CD4-positive, alpha-beta T cell treated with Interleukin-21 for 1 hour (primary cell): ENCODE measurements around the gene LRRC4C.

Source experiments
- DNase-seq: peaks from one replicate; pipeline ENCODE4 v3.0.0-alpha.2; 2020

LRRC4C gene

DNA sequence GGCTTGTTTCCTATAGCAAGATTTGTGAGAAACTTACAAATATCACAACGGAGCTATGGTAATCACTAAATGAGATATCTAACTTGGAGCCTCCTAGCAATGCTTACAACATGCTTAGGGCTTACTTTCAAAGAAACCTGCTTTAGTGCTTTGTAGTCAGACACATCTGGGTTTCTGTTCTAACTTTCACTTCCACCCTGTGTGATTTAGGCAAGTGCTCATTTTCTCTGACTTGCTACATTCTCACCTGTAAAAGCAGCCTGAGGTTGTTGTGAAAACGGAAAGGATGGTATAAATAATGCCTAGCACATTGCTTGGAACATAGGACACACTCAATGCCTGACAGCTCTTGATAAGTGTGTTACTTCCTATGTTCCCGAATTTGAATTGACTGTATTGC is 45.6 kb downstream of the LRRC4C start:
- DNase-seq, result no peak

GRCh38 chr11:41405812-41406211 is 53.6 kb downstream of the LRRC4C start:
- no peak for DNase-seq

GRCh38 chr11:41404109-41404508 is 55.3 kb downstream of the LRRC4C start:
- DNase-seq, result no peak

- DNase-seq, result no peak
Measured at GRCh38 chr11:41403458-41403857, 56.0 kb downstream of the LRRC4C start.

GRCh38 chr11:41400819-41401382 is 58.6 kb downstream of the LRRC4C start:
- DNase-seq, result no peak

DNA sequence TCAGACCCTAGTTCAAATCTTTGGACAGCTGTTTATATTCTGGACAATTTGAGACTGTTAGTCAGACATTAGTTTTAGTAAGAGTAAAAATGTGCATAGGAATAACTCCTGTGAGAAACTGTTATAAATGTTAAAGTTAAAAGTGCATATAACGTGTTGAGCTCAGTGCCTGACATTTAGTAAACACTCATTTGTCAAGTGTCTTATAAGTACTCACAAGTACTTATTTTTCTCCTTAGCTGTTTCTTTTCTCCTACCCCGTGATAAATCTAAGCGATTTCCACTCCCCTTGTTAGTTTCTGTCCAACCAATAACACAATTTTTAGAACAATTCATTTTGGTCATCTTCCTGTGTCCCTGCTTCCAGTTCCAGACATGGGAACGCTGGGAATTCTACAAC is 59.3 kb downstream of the LRRC4C start:
- DNase-seq, result no peak

GRCh38 chr11:41399323-41399722 is 60.1 kb downstream of the LRRC4C start:
- no peak for DNase-seq

DNA sequence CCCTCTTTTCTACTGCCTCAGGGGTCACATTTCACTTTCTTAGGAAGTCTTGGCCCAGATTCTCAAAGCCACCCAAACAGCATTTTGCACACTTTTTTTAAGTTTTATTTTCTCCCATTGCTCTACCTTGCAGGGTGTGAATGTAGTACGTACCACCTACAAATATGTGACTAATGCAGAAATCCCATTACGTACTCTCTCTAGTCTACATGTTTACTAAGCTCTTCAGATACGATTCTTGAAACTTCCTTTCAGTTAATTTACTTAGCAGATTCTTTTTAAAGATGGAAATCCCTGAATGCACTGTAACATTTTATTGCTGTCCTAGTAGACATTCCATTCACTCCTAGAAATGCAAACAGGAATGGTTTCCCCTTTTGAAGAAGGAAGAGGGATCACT is 61.3 kb downstream of the LRRC4C start:
- DNase-seq, result no peak

DNA sequence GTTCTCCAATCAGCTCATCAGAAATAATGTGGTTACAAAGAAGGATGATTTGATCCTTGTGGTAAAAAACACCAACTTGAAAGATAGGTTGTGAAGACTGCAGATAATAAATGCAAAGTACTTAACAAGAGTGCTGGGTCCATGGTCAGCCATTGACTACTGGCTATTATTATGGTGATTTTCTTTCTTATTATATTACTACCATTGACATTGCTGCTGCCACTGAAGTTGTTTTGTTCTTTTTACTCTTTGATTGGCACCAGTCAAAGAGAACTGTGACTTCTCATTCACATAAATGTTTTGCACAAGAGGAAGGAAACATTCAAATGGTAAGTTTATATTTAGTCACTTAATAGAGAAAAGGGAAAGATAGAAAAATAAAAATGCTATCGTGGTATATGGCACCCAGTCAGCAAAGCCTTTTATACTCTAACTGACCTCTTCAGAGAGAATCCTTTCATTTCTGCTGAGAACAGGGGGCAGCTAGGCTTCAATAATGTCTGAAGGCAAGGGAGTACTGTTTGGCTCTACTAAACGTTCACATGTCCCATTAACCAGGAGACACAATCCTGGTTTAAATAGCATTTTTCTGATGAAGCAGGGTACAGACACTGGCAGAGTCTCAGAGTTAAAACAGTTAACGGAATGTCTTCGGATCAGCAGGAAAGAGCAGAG is 64.8 kb downstream of the LRRC4C start:
- DNase-seq, result no peak

GRCh38 chr11:41392596-41392995 is 66.9 kb downstream of the LRRC4C start:
- no peak for DNase-seq

GRCh38 chr11:41389623-41390130 is 69.8 kb downstream of the LRRC4C start:
- no peak for DNase-seq

DNA sequence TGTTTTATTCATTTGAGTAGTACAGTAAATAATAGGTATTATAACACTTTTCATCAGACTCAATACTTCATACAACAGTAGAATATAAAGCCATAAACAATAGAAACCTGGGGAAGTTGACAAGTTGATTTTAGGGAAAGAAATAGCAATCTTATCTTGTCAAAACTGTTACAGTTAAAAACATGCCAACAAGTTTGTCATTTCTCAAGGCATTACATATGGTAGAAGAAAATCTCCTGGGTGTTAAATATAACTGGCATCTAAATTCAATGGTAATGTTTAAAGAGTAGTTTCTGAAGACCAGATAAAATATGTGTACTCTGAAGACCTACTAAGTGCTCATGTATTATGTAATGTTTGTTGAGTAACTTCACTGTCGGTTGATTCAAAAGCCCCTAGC is 75.1 kb downstream of the LRRC4C start:
- DNase-seq, result no peak

DNA sequence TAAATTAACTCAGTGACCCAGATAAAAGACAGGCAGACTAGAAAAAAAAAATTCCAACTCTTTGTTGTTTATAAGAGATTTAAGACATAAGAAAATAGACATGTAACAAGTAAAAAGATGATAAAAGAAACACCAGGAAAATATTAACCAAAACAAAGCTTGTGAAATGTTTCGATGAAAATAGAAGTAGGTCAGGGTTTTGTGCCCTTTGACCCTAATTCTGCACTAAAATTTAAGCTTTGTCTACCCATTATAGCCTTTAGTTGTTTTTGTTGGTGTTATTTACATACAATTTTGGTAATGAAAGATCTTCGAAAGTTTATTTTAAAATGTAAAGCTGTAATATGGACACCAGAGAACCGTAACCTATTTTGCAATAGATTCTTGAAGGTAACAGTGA is 75.7 kb downstream of the LRRC4C start:
- DNase-seq, result no peak

- DNase-seq, result no peak
Measured at GRCh38 chr11:41382927-41383326, 76.5 kb downstream of the LRRC4C start.

- DNase-seq, result no peak
Measured at GRCh38 chr11:41379084-41379483, 80.4 kb downstream of the LRRC4C start.

DNA sequence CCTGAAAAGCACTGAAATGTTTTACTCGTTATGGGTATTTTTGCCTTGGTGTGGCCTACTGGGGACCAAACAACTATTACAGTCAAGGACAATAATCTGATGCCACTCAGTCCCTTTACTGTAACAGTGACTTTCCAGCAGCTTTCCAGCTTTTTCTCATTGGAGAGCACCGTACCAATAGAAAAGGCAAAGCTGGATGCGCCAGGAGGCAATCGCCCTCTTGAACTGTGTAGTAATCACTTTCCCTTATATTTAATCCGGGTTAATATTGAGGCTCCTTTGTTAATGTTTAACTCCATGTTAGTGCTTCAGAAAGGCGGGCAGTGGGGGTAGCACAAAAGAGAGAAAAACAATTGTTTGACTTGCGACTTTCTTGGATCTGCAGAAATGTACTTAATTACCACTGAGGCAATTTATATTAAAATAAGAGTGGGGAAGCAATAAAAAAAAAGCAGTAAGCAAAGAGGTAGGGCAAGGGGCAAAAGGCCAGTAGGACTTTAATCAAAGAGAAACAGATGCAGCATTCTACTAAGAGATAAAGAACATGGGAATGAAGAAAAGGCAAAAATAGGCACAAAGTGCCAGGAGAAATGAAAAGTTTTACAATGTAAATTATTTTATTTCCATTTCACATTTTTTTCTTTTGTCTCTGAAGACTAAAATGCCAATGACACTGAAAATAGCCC is 81.6 kb downstream of the LRRC4C start:
- DNase-seq, result no peak

- DNase-seq, result no peak
Measured at GRCh38 chr11:41351825-41352224, 107.6 kb downstream of the LRRC4C start.

DNA sequence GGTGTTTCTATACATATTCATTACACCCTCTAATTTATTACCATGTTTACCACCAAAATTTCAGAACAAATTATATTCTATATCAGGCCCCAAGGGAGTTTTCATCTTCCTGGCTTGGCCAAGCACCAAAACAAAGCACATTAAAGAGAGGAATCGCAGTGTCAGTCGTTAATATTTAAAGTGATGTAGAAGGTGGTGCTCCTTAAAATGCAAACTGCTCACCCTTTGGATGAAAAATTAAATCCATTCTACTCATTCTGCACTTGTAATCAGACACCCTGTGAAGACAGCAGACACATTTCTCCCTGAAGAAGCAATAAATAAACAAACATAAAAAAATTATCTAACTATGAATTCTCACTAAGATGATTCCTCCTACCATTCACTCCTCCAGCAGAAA is 113.4 kb downstream of the LRRC4C start:
- DNase-seq, result no peak

GRCh38 chr11:41334007-41334933 is 125.2 kb downstream of the LRRC4C start:
- DNase-seq, result no peak

GRCh38 chr11:41333357-41333756 is 126.1 kb downstream of the LRRC4C start:
- DNase-seq, result no peak

GRCh38 chr11:41328324-41328723 is 131.1 kb downstream of the LRRC4C start:
- no peak for DNase-seq

DNA sequence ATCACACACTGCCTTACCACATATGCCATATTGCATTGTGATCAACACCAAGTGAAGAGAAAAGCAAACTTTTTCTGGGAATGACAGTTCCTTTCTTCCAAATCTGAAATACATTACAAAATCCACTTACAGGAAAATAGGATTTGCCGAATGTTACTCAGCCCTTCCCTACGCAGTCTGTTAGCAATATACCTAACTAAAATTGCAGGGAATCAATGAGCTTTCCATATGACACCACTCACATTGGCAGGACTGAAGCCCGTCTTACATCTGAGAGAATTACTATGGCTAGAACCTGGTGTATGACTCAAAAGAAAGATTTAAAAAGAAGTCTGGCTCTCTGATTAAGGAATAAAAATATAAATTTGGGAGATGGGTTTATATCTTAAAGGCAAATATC is 136.0 kb downstream of the LRRC4C start:
- DNase-seq, result no peak

DNA sequence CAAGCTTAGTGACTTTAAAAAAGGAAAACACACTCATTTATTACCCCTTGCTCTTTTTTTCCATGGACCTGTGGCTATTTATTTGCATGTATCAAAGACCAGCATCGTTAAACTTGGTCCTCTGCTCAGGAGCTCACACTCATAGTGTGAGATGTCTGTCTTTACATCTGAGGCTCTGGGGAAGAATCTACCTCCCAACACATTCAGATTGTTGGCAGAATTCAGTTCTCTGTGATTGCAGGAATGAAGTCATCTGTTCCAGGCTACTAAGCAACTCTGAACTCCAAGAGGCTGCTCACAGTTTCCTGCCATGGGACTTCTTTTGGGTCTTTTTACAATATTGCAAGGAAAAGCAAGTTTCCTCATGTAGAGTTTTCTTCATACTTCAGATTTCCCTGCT is 138.8 kb downstream of the LRRC4C start:
- no peak for DNase-seq
